ENCODE results near the gene NPIPB2. TPM values are rescaled to one million over a fixed set of nuclear protein-coding genes. Genes with fewer than 3 reads are reported as not detected.
"Not testable (repeated sequence)": the region's sequence is repeated elsewhere in the genome, so short reads cannot be mapped to it uniquely, and the experiment has no call there.

Gene NPIPB2
- total RNA-seq, 1 experiment from 2014 or later, result 8.1 TPM

DNA sequence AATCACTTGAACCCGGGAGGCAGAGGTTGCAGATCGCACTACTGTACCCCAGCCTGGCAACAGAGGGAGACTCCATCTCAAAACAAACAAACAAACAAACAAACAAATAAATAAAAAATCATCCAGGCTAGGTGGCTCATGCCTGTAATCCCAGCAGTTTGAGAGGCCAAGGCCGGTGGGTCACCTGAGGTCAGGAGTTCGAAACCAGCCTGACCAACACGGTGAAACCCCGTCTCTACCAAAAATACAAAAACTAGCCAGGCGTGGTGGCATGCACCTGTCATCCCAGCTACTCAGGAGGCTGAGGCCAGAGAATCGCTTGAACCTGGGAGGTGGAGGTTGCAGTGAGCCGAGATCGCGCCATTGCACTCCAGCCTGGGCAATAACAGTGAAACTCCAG, 21.1 kb upstream of the NPIPB2 start:
- DNase-seq (ENCODE audit: extremely low read depth, low read depth), result not testable (repeated sequence)

DNA sequence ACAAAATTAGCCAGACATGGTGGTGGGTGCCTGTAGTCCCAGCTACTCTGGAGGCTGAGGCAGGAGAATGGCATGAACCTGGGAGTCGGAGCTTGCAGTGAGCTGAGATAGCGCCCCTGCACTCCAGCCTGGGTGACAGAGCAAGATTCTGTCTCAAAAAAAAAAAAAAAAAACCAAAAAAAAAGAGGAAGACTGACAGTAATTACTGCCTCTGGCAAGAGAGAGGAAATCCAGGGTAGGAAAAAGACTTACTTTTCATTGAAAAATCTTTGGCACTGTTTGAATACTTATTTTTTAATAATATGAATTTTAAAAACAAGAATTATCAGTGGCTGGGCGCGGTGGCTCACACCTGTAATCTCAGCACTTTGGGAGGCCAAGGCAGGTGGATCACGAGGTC, 20.6 kb upstream of the NPIPB2 start:
- DNase-seq (ENCODE audit: extremely low read depth, low read depth), result not testable (repeated sequence)

DNA sequence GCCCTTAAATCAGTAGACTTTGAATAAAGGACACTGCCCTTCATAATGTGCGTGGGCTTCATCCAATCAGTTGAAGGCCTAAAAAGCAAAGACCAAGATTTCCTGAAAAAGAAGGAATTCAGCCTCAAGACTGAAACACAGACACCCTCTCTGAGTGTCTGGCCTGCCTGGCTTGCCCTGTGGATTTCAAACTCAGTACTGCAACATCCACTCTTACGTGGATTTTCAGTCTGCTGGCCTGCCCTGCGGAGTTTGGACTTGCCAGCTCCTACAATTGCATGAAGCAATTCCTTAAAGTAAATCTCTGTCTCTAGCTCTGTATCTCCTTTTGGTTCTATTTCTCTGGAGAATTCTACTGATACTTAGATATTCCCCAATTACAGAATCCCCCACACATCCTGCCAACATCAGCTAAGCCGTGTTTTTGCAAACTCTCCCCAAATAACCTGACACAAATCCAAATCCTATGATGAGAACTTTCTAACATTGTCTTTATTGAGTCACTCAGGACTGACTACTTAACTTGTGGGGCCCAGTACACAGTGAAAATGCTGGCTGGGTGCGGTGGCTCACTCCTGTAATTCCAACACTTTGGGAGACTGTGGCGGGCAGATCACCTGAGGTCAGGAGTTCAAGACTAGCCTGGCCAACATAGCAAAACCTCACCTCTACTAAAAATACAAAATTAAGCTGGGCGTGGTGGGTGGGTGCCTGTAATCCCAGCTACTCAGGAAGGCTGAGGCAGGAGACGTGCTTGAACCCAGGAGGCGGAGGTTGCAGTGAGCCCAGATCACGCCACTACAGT, 15.9 kb upstream of the NPIPB2 start:
- no peak for DNase-seq (ENCODE audit: extremely low read depth, low read depth)

DNA sequence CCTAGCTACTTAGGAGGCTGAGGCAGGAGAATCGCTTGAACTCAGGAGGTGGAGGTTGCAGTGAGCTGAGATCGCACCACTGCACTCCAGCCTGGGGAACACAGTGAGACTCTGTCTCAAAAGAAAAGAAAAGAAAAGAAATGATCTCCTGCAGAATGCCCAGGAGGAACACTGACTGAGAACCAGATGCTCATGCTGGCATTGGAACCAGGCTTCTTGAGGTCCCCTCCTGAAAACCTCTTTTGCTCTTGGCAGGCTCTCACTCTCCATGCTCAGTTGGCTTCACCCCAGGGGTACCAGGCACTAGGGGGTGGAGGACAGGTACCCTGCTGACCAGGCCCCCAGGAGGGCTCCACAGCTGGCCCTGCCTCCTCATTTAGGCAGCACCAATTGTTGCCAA, 14.7 kb upstream of the NPIPB2 start:
- DNase-seq (ENCODE audit: extremely low read depth, low read depth), result no peak

DNA sequence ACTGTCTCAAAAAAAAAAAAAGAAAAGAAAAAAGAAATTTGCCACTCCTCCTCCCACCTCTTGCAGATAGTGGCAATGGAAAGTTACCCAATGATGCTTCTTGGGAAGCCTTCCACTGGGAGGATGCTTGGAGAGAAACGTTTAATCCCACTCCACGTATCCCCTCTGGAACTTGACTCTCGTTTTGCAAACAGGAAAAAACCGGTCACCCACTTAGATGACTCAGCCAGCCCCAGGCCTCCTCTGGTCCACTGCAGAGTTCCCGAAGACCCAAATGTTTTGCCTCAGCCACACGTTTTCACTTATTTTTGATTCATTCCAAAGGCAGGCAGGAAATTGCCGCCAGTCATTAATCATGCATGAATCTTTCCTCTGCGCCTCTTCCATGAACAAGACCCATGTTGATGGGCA, 13.9 kb upstream of the NPIPB2 start:
- DNase-seq (ENCODE audit: extremely low read depth, low read depth), result no peak

DNA sequence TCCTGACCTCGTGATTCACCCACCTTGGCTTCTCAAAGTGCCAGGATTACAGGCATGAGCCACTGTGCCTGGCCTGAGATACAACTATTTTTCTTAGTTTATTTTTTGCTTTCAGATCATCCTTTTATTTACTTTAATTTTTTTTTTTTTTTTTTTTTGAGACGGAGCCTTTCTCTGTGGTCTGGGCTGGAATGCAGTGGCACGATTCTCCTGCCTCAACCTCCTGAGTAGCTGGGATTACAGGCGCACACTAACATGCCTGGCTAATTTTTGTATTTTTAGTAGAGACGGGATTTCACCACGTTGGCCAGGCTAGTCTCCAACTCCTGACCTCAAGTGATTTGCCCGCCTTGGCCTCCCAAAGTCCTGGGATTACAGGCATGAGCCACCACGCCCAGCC, 11.7 kb upstream of the NPIPB2 start:
- not testable (repeated sequence) for DNase-seq (ENCODE audit: extremely low read depth, low read depth)

DNA sequence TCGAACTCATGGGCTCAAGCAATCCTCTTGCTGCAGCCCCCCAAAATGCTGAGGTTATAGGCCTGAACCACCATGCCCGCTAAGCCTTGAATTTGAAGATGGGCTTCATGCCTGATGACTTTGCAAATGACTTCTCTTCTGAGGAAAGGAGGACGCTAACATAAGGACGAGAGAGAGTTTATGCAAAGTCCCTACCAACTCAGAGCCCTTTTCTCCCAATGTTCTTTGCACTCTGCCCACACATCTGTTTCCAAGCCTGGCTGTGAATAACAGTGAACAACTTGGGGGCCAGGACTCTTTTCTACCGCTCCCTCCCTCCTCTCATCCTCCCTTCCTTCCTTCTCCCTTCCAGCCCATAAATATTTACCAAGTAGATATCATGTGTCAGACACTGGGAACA, 8.5 kb upstream of the NPIPB2 start:
- no peak for DNase-seq (ENCODE audit: extremely low read depth, low read depth)

DNA sequence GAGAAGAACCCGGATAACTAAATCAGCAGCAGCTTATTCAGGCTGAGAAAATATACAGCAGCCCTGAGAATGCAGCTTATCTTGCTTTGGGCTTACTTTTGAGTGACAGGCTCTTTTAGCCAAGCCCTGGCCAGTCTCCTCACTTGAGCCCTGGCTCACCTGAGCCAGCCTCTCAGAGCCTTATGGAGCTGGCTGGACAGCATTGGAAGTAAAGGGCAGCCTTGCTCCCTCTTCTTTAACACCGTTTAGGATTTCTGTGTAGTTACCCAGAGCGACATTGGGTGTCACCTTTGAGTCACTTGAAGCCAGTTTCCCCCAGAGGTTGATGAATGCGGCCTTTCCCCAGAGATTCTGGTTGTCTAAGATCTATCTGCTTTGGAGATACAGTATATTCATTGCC, 7.7 kb upstream of the NPIPB2 start:
- DNase-seq (ENCODE audit: extremely low read depth, low read depth), result peak; percentile 51

DNA sequence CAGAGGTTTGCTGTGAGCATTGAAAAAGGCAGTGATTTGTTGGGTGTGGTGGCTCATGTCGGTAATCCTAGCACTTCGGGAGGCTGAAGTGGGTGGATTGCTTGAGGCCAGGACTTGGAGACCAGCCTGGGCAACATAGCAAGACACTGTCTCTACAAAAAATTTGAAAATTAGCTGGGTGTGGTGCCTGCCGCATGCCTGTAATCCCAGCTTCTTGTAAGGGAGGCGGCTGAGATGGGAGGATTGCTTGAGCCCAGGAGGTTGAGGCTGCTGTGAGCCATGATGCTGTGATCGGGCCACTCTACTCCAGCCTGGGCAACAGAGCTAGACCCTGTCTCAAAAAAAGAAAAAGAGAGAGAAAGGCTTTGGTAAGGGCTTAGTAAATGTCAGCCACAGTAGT, 7.0 kb upstream of the NPIPB2 start:
- no peak for DNase-seq (ENCODE audit: extremely low read depth, low read depth)

DNA sequence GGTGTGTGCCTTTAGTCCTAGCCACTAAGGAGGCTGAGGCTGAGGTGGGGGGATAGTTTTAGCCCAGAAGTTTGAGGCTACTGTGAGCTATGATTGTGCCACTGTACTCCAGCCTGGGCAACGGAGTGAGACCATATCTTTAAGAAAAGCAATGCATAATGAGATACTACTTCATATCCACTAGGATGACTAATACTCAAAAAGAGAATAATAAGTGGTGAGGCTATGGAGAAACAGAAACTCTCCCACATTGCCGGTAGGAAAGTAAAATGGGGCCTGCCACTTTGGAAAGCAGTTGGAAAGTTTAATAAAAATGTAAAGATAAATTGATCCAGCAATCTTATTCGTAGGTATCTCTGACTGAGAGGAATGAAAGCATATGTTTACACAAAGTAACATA, 4.6 kb upstream of the NPIPB2 start:
- DNase-seq (ENCODE audit: extremely low read depth, low read depth), result no peak

DNA sequence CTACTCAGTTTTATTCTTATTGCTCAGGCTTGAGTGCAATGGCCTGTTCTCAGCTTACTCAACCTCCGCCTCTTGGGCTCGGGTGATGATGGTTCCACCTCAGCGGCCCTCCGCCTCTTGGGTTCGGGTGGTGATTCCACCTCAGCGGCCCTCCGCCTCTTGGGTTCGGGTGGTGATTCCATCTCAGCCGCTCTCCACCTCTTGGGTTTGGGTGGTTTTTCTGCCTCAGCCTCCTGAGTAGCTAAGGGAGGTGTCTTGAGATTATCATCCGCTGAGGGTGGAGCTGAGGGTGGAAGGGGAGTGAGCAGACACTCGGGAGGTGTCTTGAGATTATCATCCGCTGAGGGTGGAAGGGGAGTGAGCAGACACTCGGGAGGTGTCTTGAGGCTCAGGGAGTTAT, 14.5 kb downstream of the NPIPB2 start:
- not testable (repeated sequence) for DNase-seq (ENCODE audit: extremely low read depth, low read depth)

DNA sequence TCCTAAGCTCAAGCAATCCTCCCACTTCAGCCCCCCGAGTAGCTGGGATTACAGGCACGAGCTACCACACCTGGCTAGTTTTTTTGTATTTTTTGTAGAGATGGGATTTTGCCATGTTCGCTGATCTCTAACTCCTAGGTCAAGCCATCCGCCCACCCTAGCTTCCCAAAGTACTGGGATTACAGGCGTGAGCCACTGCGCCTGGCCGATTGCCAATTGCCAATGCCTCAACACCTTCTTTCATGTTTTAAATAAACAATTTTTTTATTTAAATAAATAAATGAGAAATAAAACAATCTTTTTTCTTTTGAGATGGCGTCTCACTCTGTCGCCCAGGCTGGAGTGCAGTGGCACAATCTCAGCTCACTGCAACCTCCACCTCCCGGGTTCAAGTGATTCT, 17.8 kb downstream of the NPIPB2 start:
- DNase-seq (ENCODE audit: extremely low read depth, low read depth), result not testable (repeated sequence)

DNA sequence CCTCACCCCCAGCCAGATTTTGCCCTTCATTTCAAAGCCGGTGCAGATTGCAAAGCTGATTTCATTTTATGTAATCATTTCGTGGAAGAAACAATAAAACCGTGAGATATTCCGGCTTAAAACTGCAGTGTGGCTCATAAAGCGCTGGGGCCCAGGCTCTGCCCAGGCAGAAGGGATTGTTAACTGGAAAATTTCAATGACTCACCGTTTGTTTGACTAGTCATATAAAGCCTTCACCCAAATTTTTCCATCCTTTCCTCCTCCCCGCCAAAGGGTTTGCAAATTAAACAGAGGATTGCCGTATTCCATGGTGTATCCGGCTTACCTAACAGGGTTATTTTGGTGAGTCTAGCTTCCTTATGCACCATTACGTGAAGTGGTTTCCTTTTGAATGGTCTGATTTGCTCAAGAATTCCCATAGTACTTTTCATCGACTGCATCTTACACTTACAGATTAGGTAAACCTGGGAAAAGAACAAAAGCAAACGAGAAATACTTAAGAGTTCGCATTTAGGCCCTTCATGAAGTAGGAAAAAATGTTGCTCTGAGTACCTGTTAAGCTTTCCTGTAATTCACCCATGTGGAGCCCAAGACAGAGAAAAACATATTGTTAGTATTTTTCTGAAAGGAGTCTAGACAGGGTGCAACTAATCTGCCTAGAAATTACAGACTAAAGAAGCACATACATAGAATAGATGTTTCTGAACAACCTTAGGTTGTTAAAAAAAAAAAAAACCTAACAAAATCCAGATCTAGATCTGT, 25.1 kb downstream of the NPIPB2 start:
- DNase-seq (ENCODE audit: extremely low read depth, low read depth), result no peak

DNA sequence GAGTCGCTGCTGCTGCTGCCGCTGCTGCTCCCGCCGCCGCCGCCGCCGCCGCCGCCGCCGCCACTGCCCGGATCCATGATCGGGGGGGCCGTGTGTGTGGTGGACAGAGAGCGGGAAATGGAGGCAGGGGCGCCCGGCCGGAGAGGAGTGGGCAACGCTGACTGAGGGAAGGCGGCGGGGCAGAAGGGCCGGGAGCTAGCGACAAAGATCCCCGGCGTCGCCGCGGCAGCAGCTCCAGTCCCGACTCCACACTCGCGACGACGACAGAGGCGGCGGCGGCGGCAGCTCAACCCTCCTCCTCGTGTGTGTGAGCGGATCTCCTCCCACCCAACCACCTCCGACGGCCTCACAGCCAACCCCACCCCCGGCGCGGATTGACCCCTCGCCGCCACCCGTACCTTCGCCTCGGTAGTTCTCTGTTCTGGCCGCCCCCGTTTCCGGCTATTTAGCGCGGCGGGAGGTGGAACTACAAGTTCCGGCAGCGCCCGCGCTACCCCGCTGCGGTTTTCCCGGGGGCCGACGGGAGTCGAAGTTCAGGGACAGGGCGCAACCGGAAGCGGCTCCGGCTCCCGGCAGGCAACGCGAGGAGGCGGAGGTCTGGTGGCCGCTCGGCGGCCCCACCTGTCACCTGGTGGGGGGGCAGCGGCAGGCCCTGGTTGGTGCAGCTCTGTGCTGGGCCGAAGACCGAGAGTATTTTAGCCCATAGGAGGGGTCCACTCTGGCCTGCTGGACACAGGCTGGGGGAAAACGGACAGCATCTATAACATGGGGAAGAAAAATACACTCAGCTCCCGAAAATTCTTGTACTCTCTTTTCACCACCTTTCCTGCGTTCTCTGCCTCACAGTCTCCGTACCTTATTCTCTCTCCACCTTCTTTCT, 26.0 kb downstream of the NPIPB2 start, which contains the start of gene GSPT1:
GSPT1 (minus strand) TSS at position 313 of the 880 bp plus-strand sequence; CDS start at position 77, 236 bp downstream.
- peak; percentile 97 for DNase-seq (ENCODE audit: extremely low read depth, low read depth)

DNA sequence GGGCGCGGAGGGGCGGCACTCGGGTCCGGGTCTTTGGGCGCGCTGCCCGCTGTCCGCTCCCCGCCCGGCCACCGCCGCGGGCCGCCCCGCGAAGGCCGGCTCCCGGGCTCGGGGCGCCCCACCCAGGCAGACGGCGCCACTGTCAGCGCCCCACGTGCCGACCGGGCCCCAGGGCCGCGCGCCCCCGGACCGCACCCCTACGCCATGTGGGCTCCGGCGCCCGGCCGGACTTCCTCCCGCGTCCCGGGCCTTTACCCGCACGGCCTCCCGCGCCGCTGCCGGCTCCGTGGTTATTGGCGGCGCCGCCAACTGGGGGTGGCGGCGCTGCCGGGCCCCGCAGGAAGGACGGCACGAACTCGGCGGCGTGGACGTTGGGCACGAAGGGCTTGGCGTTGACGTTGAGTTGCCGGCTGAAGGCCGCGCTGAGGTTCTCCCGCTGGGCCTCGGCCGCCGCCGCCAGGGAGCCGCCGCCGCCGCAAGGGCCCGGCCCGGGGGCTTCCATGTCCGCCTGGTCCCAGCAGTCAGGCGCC, 26.7 kb downstream of the NPIPB2 start:
- no peak for DNase-seq (ENCODE audit: extremely low read depth, low read depth)

DNA sequence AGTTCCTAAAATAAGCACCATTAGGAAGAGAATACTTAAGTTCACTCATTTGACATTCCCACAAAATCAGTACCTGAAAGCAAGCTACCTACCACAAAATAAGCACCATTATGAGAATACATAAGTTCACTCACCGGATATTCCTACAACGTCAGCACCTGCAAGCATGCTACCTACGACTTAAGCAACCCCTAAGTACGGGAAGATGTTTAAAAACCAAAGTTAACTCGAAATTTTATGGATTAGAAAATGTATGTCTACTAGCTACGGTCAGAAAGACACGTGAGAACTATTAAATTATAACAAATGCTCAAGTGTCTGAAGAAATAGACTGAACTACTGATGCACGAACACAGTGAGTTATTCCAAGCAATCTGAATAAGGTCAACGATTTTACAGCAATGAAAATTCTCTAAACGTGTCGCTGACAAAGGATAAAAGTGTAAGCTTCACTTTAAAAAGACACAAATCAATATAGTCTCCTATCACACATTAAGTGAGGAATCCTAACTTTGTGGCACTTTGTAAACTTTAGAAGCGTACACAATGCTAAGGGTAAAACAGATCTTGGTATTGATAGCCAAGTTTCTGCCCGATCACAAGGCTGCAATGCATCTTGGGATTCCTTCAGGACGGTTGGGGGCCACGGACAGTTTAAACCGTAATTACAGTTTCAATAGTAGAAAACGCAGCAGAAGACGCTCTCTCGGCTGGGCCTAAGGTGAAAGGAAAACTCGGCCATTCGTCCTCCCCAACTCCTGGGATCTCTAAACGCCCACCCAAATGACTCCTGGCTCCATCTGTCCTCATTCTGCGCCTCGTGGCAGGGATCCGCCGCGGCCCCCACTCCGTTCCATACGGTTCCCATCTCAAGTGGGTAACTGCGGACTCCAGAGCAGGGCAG, 27.4 kb downstream of the NPIPB2 start:
- DNase-seq (ENCODE audit: extremely low read depth, low read depth), result no peak

DNA sequence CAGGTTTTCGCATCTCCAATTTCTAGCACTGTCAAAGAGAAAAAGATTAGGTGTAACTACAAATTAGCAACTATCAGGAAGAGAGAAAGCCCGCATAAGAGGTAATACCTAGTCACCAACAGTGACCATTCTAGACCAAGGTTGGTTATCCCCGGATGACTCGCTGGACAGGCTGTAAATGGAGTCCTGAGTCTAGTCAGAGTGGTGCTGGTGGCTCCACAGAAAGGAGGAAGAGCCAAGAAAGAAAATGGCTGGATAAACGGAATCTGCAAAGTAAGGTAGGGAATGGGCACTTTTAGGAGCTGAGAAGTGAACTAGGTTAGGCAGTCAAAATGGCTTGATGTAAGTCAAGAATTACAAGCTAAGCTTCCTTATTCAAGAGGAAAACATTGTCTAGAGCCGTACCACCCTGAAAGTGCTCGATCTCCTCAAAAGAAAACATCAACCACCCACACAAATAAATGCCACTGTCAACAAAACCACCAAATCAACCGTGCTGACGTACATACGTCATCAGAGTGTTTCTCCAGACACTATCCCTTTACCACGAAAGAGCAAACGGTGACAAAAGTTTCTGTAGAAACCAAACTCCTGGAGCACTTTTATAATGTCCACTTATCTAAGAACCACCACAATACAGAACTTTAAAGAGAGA, 28.3 kb downstream of the NPIPB2 start:
- DNase-seq (ENCODE audit: extremely low read depth, low read depth), result no peak

DNA sequence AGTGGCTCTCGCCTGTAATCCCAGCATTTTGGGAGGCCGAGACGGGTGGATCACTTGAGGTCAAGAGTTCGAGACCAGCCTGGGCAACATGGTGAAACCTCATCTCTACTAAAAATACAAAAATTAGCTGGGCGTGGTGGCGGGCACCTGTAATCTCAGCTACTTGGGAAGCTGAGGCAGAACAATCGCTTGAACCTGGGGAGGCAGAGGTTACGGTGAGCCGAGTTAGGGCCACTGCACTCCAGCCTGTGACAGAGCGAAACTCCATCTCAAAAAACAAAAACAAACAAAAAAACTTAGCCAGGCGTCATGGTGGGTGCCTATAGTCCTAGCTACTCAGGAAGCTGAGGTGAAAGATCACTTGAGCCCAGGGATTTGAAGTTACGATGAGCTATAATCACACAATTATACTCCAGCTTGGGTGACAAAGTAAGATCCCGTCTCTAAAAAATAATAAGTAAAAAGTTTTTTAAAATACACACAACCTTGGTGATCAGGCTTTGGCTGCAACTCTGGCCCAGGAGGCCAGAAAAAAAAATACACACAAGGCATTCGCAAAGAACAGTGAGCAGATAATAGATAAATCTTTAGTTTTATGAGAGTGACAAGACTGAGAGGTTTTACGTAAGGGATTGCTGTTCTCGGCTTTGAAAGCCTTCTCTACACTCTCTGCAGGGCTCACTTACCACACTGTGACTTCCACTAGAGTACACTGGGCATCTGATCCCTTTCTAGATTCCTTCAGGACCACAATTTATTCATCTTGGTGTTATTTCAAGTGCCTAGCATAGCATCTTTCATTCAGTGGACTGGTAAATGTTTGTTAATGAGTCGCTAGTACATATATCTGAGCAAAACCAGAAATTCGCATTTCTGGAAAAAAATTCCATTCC, 31.9 kb downstream of the NPIPB2 start:
- no peak for DNase-seq (ENCODE audit: extremely low read depth, low read depth)
